BLaER1 treated with 17β-estradiol and CSF1 and Interleukin-3, amounts not matched to agents 10 nM and 100 nM (cell line): ENCODE measurements around the gene FBRS.

ENCODE experiments used
- H3K27ac ChIP-seq, 11 experiments: shearing (Covaris generic); formaldehyde crosslinking; 2 replicates each; pipeline ENCODE4 v1.8.1; 2022
- H3K27me3 ChIP-seq, 11 experiments: shearing (Covaris generic); formaldehyde crosslinking; 2 replicates each; pipeline ENCODE4 v1.8.1; 2022
- H3K36me3 ChIP-seq, 11 experiments: shearing (Covaris generic); formaldehyde crosslinking; 2 replicates each; pipeline ENCODE4 v1.8.1; 2022
- H3K4me1 ChIP-seq, 10 experiments: shearing (Covaris generic); formaldehyde crosslinking; 2 replicates each; pipeline ENCODE4 v1.8.1; 2022
- H3K4me2 ChIP-seq, 11 experiments: shearing (Covaris generic); formaldehyde crosslinking; 2 replicates each; pipeline ENCODE4 v1.8.1; 2022
- H3K4me3 ChIP-seq, 10 experiments: shearing (Covaris generic); formaldehyde crosslinking; 2 replicates each; pipeline ENCODE4 v1.8.1; 2022
- H3K9ac ChIP-seq, 11 experiments: shearing (Covaris generic); formaldehyde crosslinking; 2 replicates each; pipeline ENCODE4 v1.8.1; 2022
- H3K9me3 ChIP-seq, 11 experiments: shearing (Covaris generic); formaldehyde crosslinking; replicated peaks in 1 of 11; 2 replicates each; pipeline ENCODE4 v1.8.1; 2022
- H4K20me1 ChIP-seq, 11 experiments: shearing (Covaris generic); formaldehyde crosslinking; 2 replicates each; pipeline ENCODE4 v1.8.1; 2022
- Cebpa-rat ChIP-seq, 11 experiments: shearing (Covaris generic); IDR thresholded peaks; 2 replicates each; pipeline ENCODE4 v1.8.1; 2022

Gene FBRS

GRCh38 chr16:30659507-30660423 lies 1.5 kb downstream of the FBRS start:
- Histone ChIP-seq H3K4me1 (peaks cover 29 to 58% (median 41%) of the 10 kb centered on the region in 10 experiments), H3K9ac (peak overlapping the region; percentile 92 to 100 (median 97)), H3K36me3 (peaks cover 49 to 63% (median 59%) of the 10 kb centered on the region in 11 experiments), H3K4me3 (peak overlapping the region; percentile 79 to 100 (median 96)), H3K9me3 (no peaks in the 10 kb centered on the region), H3K4me2 (peak overlapping the region; percentile 89 to 100 (median 97)), H3K27ac (peak overlapping the region; percentile 94 to 100 (median 98)), H3K27me3 (no peaks in the 10 kb centered on the region), H4K20me1 (peaks cover 37 to 55% (median 46%) of the 10 kb centered on the region in 11 experiments)
- TF ChIP-seq Cebpa-rat (IDR thresholded peaks at IDR 0.05): no peak

DNA sequence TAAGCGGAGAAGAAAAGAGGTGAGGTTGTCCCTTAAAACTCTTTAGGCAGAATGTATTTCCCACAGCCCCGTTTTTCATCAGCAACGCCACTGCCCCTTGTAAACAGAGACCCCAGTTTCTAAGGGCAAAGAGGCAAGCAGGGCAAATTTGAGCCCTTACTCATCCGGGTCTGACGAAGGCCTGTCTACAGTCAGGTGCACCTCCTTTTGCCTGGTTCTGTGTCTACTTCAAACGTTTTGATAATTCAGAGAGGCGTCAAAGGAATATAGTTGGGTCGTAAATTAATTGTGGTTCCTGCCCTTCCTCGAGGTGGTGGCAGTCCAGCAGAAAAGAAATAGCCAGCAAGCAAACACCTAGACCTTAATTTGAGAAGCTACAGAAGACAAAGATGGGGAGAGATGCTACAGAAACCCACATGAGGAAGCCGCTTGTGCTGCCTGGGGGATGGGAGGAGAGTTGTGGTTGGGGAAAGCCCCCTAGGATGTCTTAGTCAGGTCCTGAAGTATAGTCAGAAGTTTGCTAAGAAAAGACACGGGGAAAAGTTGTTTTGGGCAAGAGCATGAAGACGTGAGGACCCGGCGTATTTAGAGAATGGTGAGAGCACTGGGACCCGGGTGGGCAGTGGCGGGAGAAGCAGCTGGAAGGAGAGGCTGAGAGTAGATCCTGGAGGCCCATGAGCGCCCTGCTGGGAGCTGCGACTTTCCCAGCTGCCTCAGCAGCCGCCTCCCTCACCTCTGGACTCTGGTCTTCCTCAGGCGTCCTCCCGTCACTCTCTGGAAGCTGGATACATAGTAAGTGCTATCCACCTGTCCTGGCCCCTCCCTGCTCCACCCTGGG lies 2.4 kb downstream of the FBRS start:
- H3K36me3 ChIP-seq: peaks cover 50 to 63% (median 59%) of the 10 kb centered on the region in 11 experiments

GRCh38 chr16:30662449-30662848 lies 4.2 kb downstream of the FBRS start:
- no peaks in the 10 kb centered on the region for H3K9me3 ChIP-seq
- H3K36me3 ChIP-seq: peaks cover 62 to 66% (median 63%) of the 10 kb centered on the region in 11 experiments
- peaks cover 62 to 81% (median 73%) of the 10 kb centered on the region in 11 experiments for H4K20me1 ChIP-seq
- H3K9ac ChIP-seq: peak overlapping the region in 10 of 11 experiments; percentile 92 to 100 (median 98); a peak in 17 of 22 replicates
- H3K4me3 ChIP-seq: peak overlapping the region in 3 of 10 experiments; percentile 18 to 100 (median 83); a peak in 3 of 20 replicates
- H3K4me1 ChIP-seq: peaks cover 21 to 49% (median 32%) of the 10 kb centered on the region in 10 experiments
- peak overlapping the region in 10 of 11 experiments; percentile 94 to 100 (median 98); a peak in 18 of 22 replicates for H3K4me2 ChIP-seq
- TF ChIP-seq Cebpa-rat (IDR thresholded peaks at IDR 0.05): no peak
- no peaks in the 10 kb centered on the region for H3K27me3 ChIP-seq
- H3K27ac ChIP-seq: peak overlapping the region in 6 of 11 experiments; percentile 9 to 100 (median 96); a peak in 7 of 22 replicates

More for the DNA sequence above, 2.4 kb downstream of the FBRS start:
- peaks cover 46 to 63% (median 55%) of the 10 kb centered on the region in 11 experiments for H4K20me1 ChIP-seq
- H3K9me3 ChIP-seq: no peaks in the 10 kb centered on the region
- H3K4me1 ChIP-seq: peaks cover 29 to 58% (median 41%) of the 10 kb centered on the region in 10 experiments
- TF ChIP-seq Cebpa-rat (IDR thresholded peaks at IDR 0.05): no peak
- peak overlapping the region; percentile 92 to 100 (median 97) for H3K9ac ChIP-seq
- H3K4me3 ChIP-seq: peak overlapping the region; percentile 79 to 100 (median 96)
- peak overlapping the region; percentile 94 to 100 (median 98) for H3K27ac ChIP-seq
- peak overlapping the region; percentile 89 to 100 (median 97) for H3K4me2 ChIP-seq
- no peaks in the 10 kb centered on the region for H3K27me3 ChIP-seq

GRCh38 chr16:30663038-30663437 lies 4.8 kb downstream of the FBRS start:
- peaks cover 68 to 72% (median 69%) of the 10 kb centered on the region in 11 experiments for H3K36me3 ChIP-seq

GRCh38 chr16:30663820-30664219 lies 5.6 kb downstream of the FBRS start:
- H3K36me3 ChIP-seq: peaks cover 75 to 79% (median 76%) of the 10 kb centered on the region in 11 experiments
- peaks cover 19 to 48% (median 30%) of the 10 kb centered on the region in 10 experiments for H3K4me1 ChIP-seq
- peak overlapping the region in 10 of 11 experiments; percentile 16 to 100 (median 74); a peak in 13 of 22 replicates for H3K9ac ChIP-seq
- H3K4me2 ChIP-seq: peak overlapping the region in 8 of 11 experiments; percentile 94 to 100 (median 96); a peak in 8 of 22 replicates
- no peak overlapping the region for H3K4me3 ChIP-seq
- no peak overlapping the region for H3K27ac ChIP-seq
- no peaks in the 10 kb centered on the region for H3K9me3 ChIP-seq
- TF ChIP-seq Cebpa-rat (IDR thresholded peaks at IDR 0.05): no peak
- H3K27me3 ChIP-seq: no peaks in the 10 kb centered on the region
- H4K20me1 ChIP-seq: peaks cover 62 to 94% (median 83%) of the 10 kb centered on the region in 11 experiments

More at GRCh38 chr16:30663038-30663437, 4.8 kb downstream of the FBRS start:
- H3K4me1 ChIP-seq: peaks cover 19 to 48% (median 30%) of the 10 kb centered on the region in 10 experiments
- H3K4me3 ChIP-seq: peak overlapping the region in 1 of 10 experiments; percentile 100; a peak in 2 of 20 replicates
- TF ChIP-seq Cebpa-rat (IDR thresholded peaks at IDR 0.05): no peak
- peaks cover 62 to 87% (median 78%) of the 10 kb centered on the region in 11 experiments for H4K20me1 ChIP-seq
- H3K9ac ChIP-seq: peak overlapping the region; percentile 10 to 100 (median 94); a peak in 15 of 22 replicates
- peak overlapping the region in 2 of 11 experiments; percentile 94 to 98; a peak in 1 of 22 replicates for H3K27ac ChIP-seq
- H3K4me2 ChIP-seq: peak overlapping the region in 10 of 11 experiments; percentile 25 to 100 (median 96); a peak in 16 of 22 replicates
- H3K27me3 ChIP-seq: no peaks in the 10 kb centered on the region
- H3K9me3 ChIP-seq: no peaks in the 10 kb centered on the region

DNA sequence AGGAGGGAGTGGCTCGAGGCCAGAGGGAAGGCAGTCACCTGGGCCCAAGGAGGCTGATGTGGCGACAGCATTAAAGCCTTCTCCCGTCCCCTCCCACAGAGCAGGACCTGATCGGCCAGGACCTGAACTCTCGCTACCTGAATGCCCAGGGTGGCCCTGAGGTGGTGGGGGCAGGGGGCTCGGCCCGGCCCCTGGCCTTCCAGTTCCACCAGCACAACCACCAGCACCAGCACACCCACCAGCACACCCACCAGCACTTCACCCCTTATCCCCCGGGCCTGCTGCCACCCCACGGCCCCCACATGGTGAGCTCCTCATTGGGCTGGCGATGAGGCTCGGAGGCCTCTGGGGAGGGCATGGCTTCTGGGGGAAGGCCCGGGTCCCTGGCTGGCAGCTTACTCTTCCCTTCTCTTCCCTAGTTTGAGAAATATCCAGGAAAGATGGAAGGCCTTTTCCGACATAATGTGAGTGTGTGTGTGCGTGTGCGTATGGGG lies 6.4 kb downstream of the FBRS start:
- H3K27ac ChIP-seq: no peak overlapping the region; a peak in 1 of 22 replicates
- no peak for TF ChIP-seq Cebpa-rat (IDR thresholded peaks at IDR 0.05)
- H3K36me3 ChIP-seq: peaks cover 83 to 87% (median 85%) of the 10 kb centered on the region in 11 experiments
- H3K4me1 ChIP-seq: peaks cover 19 to 48% (median 30%) of the 10 kb centered on the region in 10 experiments
- H3K4me2 ChIP-seq: no peak overlapping the region
- no peaks in the 10 kb centered on the region for H3K9me3 ChIP-seq
- H4K20me1 ChIP-seq: peaks cover 62 to 98% (median 86%) of the 10 kb centered on the region in 11 experiments
- no peak overlapping the region for H3K4me3 ChIP-seq
- H3K27me3 ChIP-seq: no peaks in the 10 kb centered on the region
- H3K9ac ChIP-seq: peak overlapping the region in 4 of 11 experiments; percentile 11 to 55 (median 38); a peak in 3 of 22 replicates

DNA sequence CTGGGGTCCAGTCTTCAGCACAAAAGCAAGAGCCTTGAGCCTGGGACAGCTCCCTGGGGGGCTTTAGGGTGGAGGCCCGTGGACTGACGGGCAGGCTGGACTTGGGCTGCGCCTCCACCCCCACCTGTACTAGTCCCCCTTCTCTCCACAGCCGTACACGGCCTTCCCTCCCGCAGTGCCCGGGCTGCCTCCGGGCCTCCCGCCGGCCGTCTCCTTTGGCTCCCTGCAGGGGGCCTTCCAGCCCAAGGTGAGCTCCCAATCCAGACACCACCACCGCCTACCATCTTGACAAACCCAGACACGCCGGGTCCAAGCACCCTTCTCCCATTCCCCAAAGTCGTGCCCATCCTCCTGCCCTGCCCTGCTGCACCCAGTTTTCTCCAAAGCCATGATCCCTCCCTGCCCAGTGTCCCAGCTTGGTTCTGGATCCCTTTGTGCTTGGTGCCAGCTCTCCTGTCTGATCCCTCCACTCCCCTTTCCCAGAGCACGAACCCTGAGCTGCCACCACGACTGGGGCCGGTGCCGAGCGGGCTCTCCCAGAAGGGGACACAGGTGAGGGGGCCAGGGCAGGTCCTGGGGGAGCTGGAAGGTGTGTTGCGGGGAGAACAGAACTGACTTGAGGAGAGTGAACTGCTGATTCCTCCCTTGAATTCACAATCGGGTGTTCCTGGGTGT lies 7.1 kb downstream of the FBRS start:
- Histone ChIP-seq H3K27ac (no peak overlapping the region), H3K9me3 (no peaks in the 10 kb centered on the region), H3K4me3 (no peak overlapping the region), H3K9ac (peak overlapping the region in 6 of 11 experiments; percentile 11 to 55 (median 22); a peak in 7 of 22 replicates), H3K4me1 (peaks cover 19 to 48% (median 30%) of the 10 kb centered on the region in 10 experiments), H3K27me3 (no peaks in the 10 kb centered on the region), H4K20me1 (peaks cover 57 to 98% (median 88%) of the 10 kb centered on the region in 11 experiments), H3K4me2 (no peak overlapping the region), H3K36me3 (peaks cover 90 to 93% (median 91%) of the 10 kb centered on the region in 11 experiments)
- TF ChIP-seq Cebpa-rat (IDR thresholded peaks at IDR 0.05): no peak
